LNCAP (cell line): Measurements from ENCODE around the gene ZDHHC21.
A peak's percentile ranks its signal among the peaks of the same experiment; 100 is the strongest.

Source experiments
- TF ChIP-seq, protein P1 (sequence below): fragments of 450-650 bp; IDR thresholded peaks from 2 replicates; pipeline ENCODE4 v1.5.1; 2017; ENCODE audit warnings: mild to moderate bottlenecking

ZDHHC21 gene

DNA sequence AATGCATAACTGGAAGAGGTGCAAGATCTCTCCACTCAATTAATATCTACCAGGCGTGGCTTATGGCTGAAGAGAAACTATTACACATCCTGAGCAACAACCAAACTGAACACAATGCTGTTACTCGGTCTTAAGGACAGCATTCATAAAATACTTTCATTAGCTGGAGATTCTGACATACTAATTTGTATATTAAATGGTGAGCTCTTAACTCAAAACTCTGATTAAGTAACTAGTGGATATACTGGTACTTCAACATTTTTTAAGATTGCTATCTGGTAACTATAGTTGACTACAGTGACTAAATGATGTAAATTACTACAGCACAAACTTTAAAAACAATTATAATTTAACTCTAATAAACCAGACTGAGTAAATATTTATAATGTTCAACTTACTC is 15.8 kb downstream of the ZDHHC21 start:
- TF ChIP-seq, protein P1, sequence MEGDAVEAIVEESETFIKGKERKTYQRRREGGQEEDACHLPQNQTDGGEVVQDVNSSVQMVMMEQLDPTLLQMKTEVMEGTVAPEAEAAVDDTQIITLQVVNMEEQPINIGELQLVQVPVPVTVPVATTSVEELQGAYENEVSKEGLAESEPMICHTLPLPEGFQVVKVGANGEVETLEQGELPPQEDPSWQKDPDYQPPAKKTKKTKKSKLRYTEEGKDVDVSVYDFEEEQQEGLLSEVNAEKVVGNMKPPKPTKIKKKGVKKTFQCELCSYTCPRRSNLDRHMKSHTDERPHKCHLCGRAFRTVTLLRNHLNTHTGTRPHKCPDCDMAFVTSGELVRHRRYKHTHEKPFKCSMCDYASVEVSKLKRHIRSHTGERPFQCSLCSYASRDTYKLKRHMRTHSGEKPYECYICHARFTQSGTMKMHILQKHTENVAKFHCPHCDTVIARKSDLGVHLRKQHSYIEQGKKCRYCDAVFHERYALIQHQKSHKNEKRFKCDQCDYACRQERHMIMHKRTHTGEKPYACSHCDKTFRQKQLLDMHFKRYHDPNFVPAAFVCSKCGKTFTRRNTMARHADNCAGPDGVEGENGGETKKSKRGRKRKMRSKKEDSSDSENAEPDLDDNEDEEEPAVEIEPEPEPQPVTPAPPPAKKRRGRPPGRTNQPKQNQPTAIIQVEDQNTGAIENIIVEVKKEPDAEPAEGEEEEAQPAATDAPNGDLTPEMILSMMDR: no peak

DNA sequence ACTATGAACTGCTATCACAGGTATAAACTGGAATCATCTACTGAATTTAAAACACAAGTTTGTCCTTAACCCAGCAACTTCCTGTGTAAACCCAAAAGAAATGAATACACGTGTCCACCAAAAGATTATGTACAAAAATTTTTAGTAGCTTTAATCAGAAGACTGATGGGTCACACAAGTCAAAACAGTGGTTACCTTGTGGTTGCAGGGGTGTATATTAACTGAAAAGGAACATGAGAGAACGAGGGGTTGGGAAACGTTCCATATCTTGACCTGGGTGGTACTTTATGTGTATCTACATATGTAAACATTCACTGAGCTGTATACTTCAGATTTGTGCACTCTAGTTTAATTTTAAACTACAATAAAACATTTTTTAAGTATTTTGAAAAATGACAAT is 18.6 kb downstream of the ZDHHC21 start:
- TF ChIP-seq, protein P1: no peak

DNA sequence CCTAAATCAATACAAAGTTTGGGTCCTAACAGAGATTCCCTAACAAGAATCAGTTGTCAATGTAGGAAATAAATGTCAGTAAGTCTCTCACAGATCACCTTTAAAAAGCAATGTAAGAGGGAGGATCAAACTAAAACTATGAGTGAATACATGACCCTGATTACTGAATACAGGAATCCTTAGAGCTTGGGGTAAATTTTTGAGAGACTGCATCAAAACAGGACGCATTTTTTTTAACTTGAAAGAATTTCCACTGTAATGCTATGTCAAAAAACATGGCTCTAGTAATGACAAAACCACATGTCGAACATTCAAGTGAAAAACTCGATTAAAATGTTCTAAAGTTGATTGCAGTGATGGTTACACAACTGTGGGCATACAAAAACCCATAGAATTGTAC is 21.9 kb downstream of the ZDHHC21 start:
- TF ChIP-seq, protein P1: no peak

DNA sequence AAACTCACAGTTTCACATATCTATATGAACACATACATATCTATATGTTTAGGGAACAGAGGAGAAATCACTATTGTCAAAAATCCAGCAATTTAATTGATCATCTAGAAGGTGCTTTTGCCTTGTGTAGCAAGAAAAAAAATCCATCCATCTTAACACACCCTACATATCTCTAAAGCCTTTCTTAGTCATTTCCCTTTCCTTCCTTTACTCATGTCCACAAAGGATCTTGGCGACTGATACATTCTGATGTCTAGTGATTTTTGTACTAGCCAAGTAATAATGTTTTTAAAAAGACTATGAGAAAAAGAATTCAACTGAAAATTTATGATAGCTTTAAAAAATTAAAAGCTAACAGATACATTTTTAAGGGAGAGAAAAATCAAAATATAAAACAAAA is 22.5 kb downstream of the ZDHHC21 start:
- TF ChIP-seq, protein P1: no peak

DNA sequence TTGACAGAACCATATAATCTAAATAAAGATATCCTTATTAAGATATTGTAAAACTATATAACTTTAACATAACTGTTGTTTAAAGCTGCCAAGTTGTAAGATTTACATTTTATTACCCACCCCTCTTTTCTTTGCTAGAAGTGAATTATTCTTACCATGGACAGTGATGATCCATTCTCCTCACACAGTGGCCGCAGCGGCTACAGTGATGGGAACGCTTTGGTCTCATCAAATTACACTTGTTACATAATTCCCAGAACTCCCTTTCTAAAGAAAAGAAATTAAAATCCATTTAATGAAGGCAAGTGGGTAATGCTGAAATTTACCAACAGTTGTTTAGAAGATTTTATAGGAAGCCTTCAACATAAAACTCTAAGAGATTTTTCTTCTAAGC is 31.2 kb downstream of the ZDHHC21 start:
- TF ChIP-seq, protein P1: no peak

DNA sequence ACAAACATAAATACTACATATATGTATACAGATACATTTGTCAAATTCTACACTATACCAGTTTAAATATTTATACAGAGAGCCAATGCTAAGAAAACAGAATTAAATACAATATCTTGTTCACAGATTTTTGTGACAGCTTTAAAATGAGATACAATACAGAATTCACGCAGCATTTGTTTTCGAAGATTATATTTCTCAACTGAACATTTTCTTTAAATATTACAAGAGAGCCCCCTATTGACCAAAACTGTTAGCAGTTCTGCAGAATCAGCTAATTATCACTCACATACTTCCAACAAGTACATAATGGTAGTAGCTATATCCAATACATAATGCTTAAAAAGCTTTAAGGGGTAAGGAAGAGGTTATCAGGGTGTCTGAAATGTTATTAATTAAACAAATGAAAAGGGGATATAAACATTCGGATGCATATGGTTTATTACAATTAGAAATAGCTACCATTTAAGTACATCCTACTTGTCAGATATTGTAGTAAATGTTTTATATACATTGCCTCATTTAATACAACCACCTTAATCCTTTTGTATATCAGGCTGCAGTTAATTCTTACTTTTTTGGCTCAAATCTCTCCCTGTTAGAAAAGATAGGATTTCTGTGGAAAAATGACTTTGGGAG is 31.7 kb downstream of the ZDHHC21 start:
- TF ChIP-seq, protein P1: peak; percentile 81

DNA sequence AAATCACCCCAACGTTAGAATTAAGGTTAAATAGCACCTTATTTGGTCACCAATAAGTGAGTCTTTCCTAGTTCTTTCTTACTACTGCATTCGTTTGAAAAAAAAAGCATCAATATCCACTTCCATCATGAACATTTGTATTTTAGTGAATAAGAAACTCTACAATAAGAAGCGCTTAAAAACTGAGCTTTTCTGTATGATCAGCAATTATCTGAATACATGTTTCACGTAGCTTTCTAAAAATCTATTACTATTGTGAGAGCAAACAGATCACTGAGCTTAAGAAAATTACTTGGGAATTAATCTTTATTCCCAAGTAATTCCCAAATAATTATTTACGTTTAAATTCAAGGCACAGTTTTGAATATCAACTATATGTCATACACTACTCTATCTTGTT is 32.5 kb downstream of the ZDHHC21 start:
- TF ChIP-seq, protein P1: no peak

DNA sequence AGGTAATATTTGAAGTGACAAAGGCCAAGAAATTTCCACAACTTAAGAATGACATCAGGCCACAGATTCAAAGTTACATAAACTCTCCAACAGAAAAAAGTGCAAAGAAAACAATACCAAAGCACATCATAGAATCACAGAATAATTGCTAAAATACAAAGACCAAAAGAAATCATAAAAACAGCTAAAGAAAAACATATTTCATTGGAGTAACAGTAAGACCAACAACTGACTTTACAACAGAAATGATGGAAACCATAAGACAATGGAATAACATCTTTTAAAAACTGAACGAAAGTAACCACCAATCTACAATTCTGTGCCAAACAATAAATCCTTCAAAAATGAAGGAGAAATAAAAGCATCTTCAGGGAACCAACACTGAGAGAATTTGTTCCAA is 38.3 kb downstream of the ZDHHC21 start:
- TF ChIP-seq, protein P1: no peak
